Progenitor cell of endocrine pancreas (in vitro differentiated cells): Measurements from ENCODE around the gene TPX2. TPM values are rescaled to one million over a fixed set of nuclear protein-coding genes. Genes with fewer than 3 reads are reported as not detected.

ENCODE experiments used
- DNase-seq: peaks from one replicate; pipeline ENCODE4 v3.0.0; 2021; ENCODE audit warnings: low spot score; ENCODE audit not compliant: unreplicated experiment
- H3K27ac Mint-ChIP-seq: 2 replicates; pipeline ENCODE4 v1.8.0; 2021; ENCODE audit warnings: mild to moderate bottlenecking, moderate library complexity, mixed read lengths
- H3K27me3 Mint-ChIP-seq: 2 replicates; pipeline ENCODE4 v1.8.0; 2021; ENCODE audit warnings: mixed read lengths
- H3K36me3 Mint-ChIP-seq: 2 replicates; pipeline ENCODE4 v1.8.0; 2022; ENCODE audit warnings: mixed read lengths; ENCODE audit not compliant: insufficient read depth
- H3K4me1 Mint-ChIP-seq: 2 replicates; pipeline ENCODE4 v1.8.0; 2021; ENCODE audit warnings: low read depth, mixed read lengths
- H3K4me3 Mint-ChIP-seq: 2 replicates; pipeline ENCODE4 v1.8.0; 2021; ENCODE audit warnings: low read depth, mild to moderate bottlenecking, moderate library complexity, mixed read lengths
- H3K9me3 Mint-ChIP-seq: 2 replicates; pipeline ENCODE4 v1.8.0; 2021; ENCODE audit warnings: low read depth, mixed read lengths
- CTCF ChIP-seq: fragments of 200-600 bp; sonication (generic); IDR thresholded peaks from one replicate; pipeline ENCODE4 v1.5.0; 2021; ENCODE audit warnings: antibody characterized with exemption, mild to moderate bottlenecking; ENCODE audit not compliant: unreplicated experiment
- total RNA-seq: library from RNA; stranded (reverse); gene quantifications from 2 replicates; pipeline ENCODE4 v1.2.1, GENCODE V29; 2021

TPX2 gene
- total RNA-seq, 1 donor from 2014 or later, result 77.0 TPM

- Mint-ChIP-seq H3K9me3 (no peaks in the 10 kb centered on the region), H3K27ac (no peak overlapping the region), H3K4me1 (peaks cover 6% of the 10 kb centered on the region), H3K36me3 (no peaks in the 10 kb centered on the region), H3K27me3 (no peaks in the 10 kb centered on the region), H3K4me3 (no peak overlapping the region)
- no peak for DNase-seq
- no peak for TF ChIP-seq CTCF
These were observed 97.9 kb downstream of the TPX2 start for GRCh38 chr20:31836853-31837608.

GRCh38 chr20:31837896-31838397 lies 98.9 kb downstream of the TPX2 start:
- Mint-ChIP-seq H3K9me3 (no peaks in the 10 kb centered on the region), H3K27ac (no peak overlapping the region), H3K27me3 (peaks cover 2% of the 10 kb centered on the region), H3K36me3 (no peaks in the 10 kb centered on the region), H3K4me1 (peaks cover 9% of the 10 kb centered on the region), H3K4me3 (no peak overlapping the region)
- DNase-seq, result no peak
- no peak for TF ChIP-seq CTCF

GRCh38 chr20:31838646-31839292 lies 99.7 kb downstream of the TPX2 start:
- DNase-seq, result no peak
- Mint-ChIP-seq H3K4me3 (no peak overlapping the region), H3K27ac (no peak overlapping the region), H3K9me3 (no peaks in the 10 kb centered on the region), H3K27me3 (peaks cover 2% of the 10 kb centered on the region), H3K36me3 (no peaks in the 10 kb centered on the region), H3K4me1 (peaks cover 9% of the 10 kb centered on the region)
- no peak for TF ChIP-seq CTCF

GRCh38 chr20:31839782-31840487 lies 100.8 kb downstream of the TPX2 start:
- peaks cover 4% of the 10 kb centered on the region for H3K4me1 Mint-ChIP-seq
- no peak overlapping the region for H3K27ac Mint-ChIP-seq
- H3K9me3 Mint-ChIP-seq, result no peaks in the 10 kb centered on the region
- H3K4me3 Mint-ChIP-seq, result no peak overlapping the region
- H3K27me3 Mint-ChIP-seq, result peaks cover 2% of the 10 kb centered on the region
- no peak for DNase-seq
- H3K36me3 Mint-ChIP-seq, result no peaks in the 10 kb centered on the region
- TF ChIP-seq CTCF, result no peak
